ENCODE results near the gene MACROD1. TPM values are rescaled to one million over a fixed set of nuclear protein-coding genes. Genes with fewer than 3 reads are reported as not detected.
"Not testable (repeated sequence)": the region's sequence is repeated elsewhere in the genome, so short reads cannot be mapped to it uniquely, and the experiment has no call there.

The MACROD1 gene
- total RNA-seq, 6 experiments from 2014 or later: 11.8 to 17.0 (median 13.1) TPM

- Mint-ChIP-seq H3K9me3 (peaks cover 14% of the 10 kb centered on the region), H3K36me3 (ENCODE audit: low read depth) (peaks cover 21% of the 10 kb centered on the region), H3K27ac (no peak overlapping the region), H3K4me1 (ENCODE audit: low read depth) (no peaks in the 10 kb centered on the region), H3K27me3 (ENCODE audit: insufficient read depth) (peaks cover 2% of the 10 kb centered on the region), H3K4me3 (no peak overlapping the region)
- peak; percentile 32 for DNase-seq
- no peak for TF ChIP-seq CTCF (IDR thresholded peaks at IDR 0.05)
These were observed 7.9 kb upstream of the MACROD1 start for GRCh38 chr11:64173616-64174355.

- H3K27ac Mint-ChIP-seq: no peak overlapping the region
- H3K36me3 Mint-ChIP-seq (ENCODE audit: low read depth): peaks cover 10% of the 10 kb centered on the region
- DNase-seq: no peak
- no peaks in the 10 kb centered on the region; the same call in none of the 2 replicates for H3K27me3 Mint-ChIP-seq (ENCODE audit: insufficient read depth)
- H3K4me1 Mint-ChIP-seq (ENCODE audit: low read depth): peaks cover 6% of the 10 kb centered on the region
- no peak for TF ChIP-seq CTCF (IDR thresholded peaks at IDR 0.05)
- no peak overlapping the region for H3K4me3 Mint-ChIP-seq
- peaks cover 14% of the 10 kb centered on the region for H3K9me3 Mint-ChIP-seq
These were observed 4.5 kb upstream of the MACROD1 start for GRCh38 chr11:64170419-64170818.

DNA sequence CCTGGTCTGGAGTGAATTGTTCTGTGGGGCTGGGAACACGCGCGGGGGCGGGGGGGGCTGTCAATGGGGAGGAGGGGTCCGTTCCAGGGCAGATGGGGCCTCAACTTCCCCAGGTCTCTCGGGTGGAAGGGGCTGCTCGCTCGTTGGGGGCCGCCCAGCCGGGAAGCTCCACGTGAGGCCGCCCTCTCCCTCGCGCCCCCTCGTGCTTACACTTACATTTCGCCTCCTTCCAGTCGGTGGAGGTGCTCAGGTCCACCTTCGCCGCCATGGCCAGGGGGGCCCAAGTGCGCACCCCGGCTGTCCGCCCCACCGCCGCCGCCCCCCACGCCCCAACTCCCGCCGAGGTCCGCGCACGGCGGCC is 452 bp downstream of the MACROD1 start:
- Mint-ChIP-seq H3K27me3 (ENCODE audit: insufficient read depth) (no peaks in the 10 kb centered on the region; the same call in none of the 2 replicates), H3K9me3 (no peaks in the 10 kb centered on the region), H3K27ac (no peak overlapping the region), H3K4me1 (ENCODE audit: low read depth) (peaks cover 12% of the 10 kb centered on the region), H3K4me3 (peak overlapping the region; percentile 92), H3K36me3 (ENCODE audit: low read depth) (no peaks in the 10 kb centered on the region)
- DNase-seq: no peak
- peak; percentile 45; the same call in 1 of the 2 replicates for TF ChIP-seq CTCF (IDR thresholded peaks at IDR 0.05)

- Mint-ChIP-seq H3K27ac (no peak overlapping the region; the same call in 1 of the 2 replicates), H3K9me3 (no peaks in the 10 kb centered on the region), H3K4me3 (peak overlapping the region; percentile 92), H3K36me3 (ENCODE audit: low read depth) (no peaks in the 10 kb centered on the region), H3K27me3 (ENCODE audit: insufficient read depth) (no peaks in the 10 kb centered on the region; the same call in 1 of the 2 replicates), H3K4me1 (ENCODE audit: low read depth) (peaks cover 12% of the 10 kb centered on the region)
- no peak for TF ChIP-seq CTCF (IDR thresholded peaks at IDR 0.05)
- DNase-seq: no peak
These were observed 1.3 kb downstream of the MACROD1 start for GRCh38 chr11:64164392-64165312.

DNA sequence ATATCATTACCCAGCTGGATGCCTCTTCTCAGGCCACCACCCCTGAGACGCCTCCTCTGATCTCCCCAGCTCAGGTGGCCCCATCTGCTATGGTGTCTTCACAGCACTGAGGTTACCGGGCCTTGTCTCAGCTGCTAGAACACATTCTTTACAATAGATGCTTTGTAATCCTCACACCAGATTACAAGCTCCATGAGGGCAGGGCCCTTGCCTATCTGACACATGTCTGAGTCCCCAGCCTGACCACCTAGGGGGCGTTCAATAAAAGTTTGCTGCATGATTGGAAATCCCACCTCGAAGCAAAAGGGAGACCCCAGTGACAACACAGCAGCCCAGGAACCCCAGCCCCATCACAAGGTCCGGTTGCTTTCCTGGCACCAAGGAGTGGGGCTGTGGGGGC is 2.0 kb downstream of the MACROD1 start:
- H3K9me3 Mint-ChIP-seq: no peaks in the 10 kb centered on the region
- no peak overlapping the region for H3K27ac Mint-ChIP-seq
- peaks cover 12% of the 10 kb centered on the region for H3K4me1 Mint-ChIP-seq (ENCODE audit: low read depth)
- H3K4me3 Mint-ChIP-seq: no peak overlapping the region
- H3K27me3 Mint-ChIP-seq (ENCODE audit: insufficient read depth): no peaks in the 10 kb centered on the region; the same call in 1 of the 2 replicates
- H3K36me3 Mint-ChIP-seq (ENCODE audit: low read depth): no peaks in the 10 kb centered on the region
- TF ChIP-seq CTCF (IDR thresholded peaks at IDR 0.05): no peak
- no peak for DNase-seq

DNA sequence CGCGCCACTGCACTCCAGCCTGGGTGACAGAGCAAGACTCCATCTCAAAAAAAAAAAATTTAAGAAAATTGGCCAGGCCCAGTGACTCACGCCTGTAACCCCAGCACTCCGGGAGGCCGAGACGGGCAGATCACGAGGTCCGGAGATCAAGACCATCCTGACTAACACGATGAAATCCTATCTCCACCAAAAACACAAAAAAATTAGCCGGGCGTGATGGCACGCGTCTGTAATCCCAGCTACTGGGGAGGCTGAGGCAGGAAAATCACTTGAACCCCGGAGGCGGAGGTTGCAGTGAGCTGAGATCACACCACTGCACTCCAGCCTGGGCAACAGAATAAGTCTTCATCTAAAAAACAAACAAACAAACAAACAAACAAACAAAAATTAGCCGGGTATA is 3.1 kb downstream of the MACROD1 start:
- H3K4me3 Mint-ChIP-seq; DNase-seq; H3K27ac Mint-ChIP-seq; H3K27me3 Mint-ChIP-seq (ENCODE audit: insufficient read depth); H3K9me3 Mint-ChIP-seq; H3K36me3 Mint-ChIP-seq (ENCODE audit: low read depth): not testable (repeated sequence)
- H3K4me1 Mint-ChIP-seq (ENCODE audit: low read depth): peaks cover 12% of the 10 kb centered on the region
